A549 (cell line): ENCODE measurements around the gene SUV39H2.

Experiments used
- CBX8 ChIP-seq: fragments of 200-600 bp; sonication (generic); IDR thresholded peaks from 2 replicates; pipeline ENCODE4 v1.6.1; 2016
- EP300 ChIP-seq, 2 experiments: fragments of >200 bp; sonication (Bioruptor Twin); formaldehyde crosslinking; IDR thresholded peaks; 2 replicates in 1 of 2; 3 replicates in 1 of 2; pipeline ENCODE4 v1.6.1; 2016 to 2017
- FOSL2 ChIP-seq, 2 experiments: fragments of 450-650 bp in 1 of 2; fragments of >200 bp in 1 of 2; sonication (Bioruptor Twin) in 1 of 2; formaldehyde crosslinking; IDR thresholded peaks; 2 replicates each; pipeline versions ENCODE4 v1.5.0 to v1.6.1; 2016 to 2020; ENCODE audit warnings: mild to moderate bottlenecking in 1 of 2, moderate library complexity in 1 of 2
- MYC ChIP-seq: IDR thresholded peaks from 2 replicates; pipeline ENCODE4 v1.6.1; 2012; ENCODE audit warnings: mild to moderate bottlenecking, inconsistent platforms, low read length, improper control_type of control experiment, borderline replicate concordance
- PHF8 ChIP-seq: fragments of 200-600 bp; sonication (generic); IDR thresholded peaks from 2 replicates; pipeline ENCODE4 v1.6.1; 2016; ENCODE audit warnings: low read depth, mild to moderate bottlenecking, antibody characterized with exemption, moderate library complexity, borderline replicate concordance
- SMC3 ChIP-seq: fragments of >200 bp; sonication (Bioruptor Twin); formaldehyde crosslinking; IDR thresholded peaks from 3 replicates; pipeline ENCODE4 v1.6.1; 2018; ENCODE audit warnings: inconsistent platforms
- SREBF2 ChIP-seq: fragments of 450-650 bp; IDR thresholded peaks from 2 replicates; pipeline ENCODE4 v1.6.1; 2014; ENCODE audit warnings: mild to moderate bottlenecking, moderate library complexity
- TF ChIP-seq, protein P1 (sequence below): fragments of >200 bp; sonication (Bioruptor Twin); formaldehyde crosslinking; IDR thresholded peaks from 3 replicates; pipeline ENCODE4 v1.5.1; 2016

DNA sequence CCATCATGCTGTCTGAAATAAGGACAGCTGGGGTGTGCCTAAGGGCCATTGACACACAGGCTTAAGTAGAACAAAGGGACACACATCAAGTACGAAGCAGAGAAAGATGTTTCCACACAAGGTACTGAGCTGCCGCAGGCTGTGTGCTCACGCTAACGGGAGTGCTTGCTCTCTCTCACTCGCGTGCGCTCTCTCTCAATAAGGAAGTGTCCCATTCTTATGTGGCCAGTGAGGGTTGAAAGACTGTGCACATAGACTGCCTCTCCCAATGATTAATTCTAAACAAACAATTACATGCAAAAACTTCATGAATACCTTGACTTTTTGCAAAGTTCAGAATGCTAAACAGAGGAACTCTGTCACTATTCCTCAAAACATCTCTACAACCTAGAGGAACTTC is 45.3 kb downstream of the SUV39H2 start:
- TF ChIP-seq FOSL2 (IDR thresholded peaks at IDR 0.05) (no peak), FOSL2 (CRISPR knock-in tag; IDR thresholded peaks at IDR 0.05) (no peak), SMC3 (no peak), MYC (no peak), EP300 (IDR thresholded peaks at IDR 0.05) (no peak), SREBF2 (no peak), PHF8 (no peak), CBX8 (no peak)
- TF ChIP-seq, protein P1, sequence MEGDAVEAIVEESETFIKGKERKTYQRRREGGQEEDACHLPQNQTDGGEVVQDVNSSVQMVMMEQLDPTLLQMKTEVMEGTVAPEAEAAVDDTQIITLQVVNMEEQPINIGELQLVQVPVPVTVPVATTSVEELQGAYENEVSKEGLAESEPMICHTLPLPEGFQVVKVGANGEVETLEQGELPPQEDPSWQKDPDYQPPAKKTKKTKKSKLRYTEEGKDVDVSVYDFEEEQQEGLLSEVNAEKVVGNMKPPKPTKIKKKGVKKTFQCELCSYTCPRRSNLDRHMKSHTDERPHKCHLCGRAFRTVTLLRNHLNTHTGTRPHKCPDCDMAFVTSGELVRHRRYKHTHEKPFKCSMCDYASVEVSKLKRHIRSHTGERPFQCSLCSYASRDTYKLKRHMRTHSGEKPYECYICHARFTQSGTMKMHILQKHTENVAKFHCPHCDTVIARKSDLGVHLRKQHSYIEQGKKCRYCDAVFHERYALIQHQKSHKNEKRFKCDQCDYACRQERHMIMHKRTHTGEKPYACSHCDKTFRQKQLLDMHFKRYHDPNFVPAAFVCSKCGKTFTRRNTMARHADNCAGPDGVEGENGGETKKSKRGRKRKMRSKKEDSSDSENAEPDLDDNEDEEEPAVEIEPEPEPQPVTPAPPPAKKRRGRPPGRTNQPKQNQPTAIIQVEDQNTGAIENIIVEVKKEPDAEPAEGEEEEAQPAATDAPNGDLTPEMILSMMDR, result no peak
